Endodermal cell (in vitro differentiated cells): ENCODE data around the gene C12orf76. TPM values are rescaled to one million over a fixed set of nuclear protein-coding genes. Genes with fewer than 3 reads are reported as not detected.
A peak's percentile ranks its signal among the peaks of the same experiment; 100 is the strongest.

Experiments
- DNase-seq: peaks from one replicate; pipeline ENCODE4 v3.0.0-alpha.2; 2017
- H3K27ac ChIP-seq: 2 replicates; pipeline ENCODE4 v1.5.1; 2013; ENCODE audit warnings: mild to moderate bottlenecking, low read depth, low read length, moderate library complexity
- H3K27me3 ChIP-seq: 2 replicates; pipeline ENCODE4 v1.6.1; 2013; ENCODE audit warnings: mild to moderate bottlenecking, low read length, moderate library complexity; ENCODE audit not compliant: insufficient read depth, control insufficient read depth, poor library complexity, severe bottlenecking
- H3K36me3 ChIP-seq: 2 replicates; pipeline ENCODE4 v1.7.0; 2013; ENCODE audit warnings: mild to moderate bottlenecking, low read length, moderate library complexity; ENCODE audit not compliant: control insufficient read depth, insufficient read depth
- H3K4me1 ChIP-seq: one replicate; pipeline ENCODE4 v1.7.0; 2013; ENCODE audit warnings: low read length; ENCODE audit not compliant: control insufficient read depth, insufficient read depth
- H3K4me3 ChIP-seq: 2 replicates; pipeline ENCODE4 v1.5.1; 2013; ENCODE audit warnings: mild to moderate bottlenecking, low read length, moderate library complexity
- H3K9ac ChIP-seq: 2 replicates; pipeline ENCODE4 v1.6.1; 2013; ENCODE audit warnings: mild to moderate bottlenecking, low read length, moderate library complexity; ENCODE audit not compliant: poor library complexity, severe bottlenecking; ENCODE audit errors: extremely low read depth
- H3K9me3 ChIP-seq: 2 replicates; pipeline ENCODE4 v1.6.1; 2013; ENCODE audit warnings: mild to moderate bottlenecking, low read length, moderate library complexity; ENCODE audit not compliant: control insufficient read depth
- H3K27ac Mint-ChIP-seq: 2 replicates; pipeline ENCODE4 v1.8.0; 2020; ENCODE audit warnings: mixed read lengths
- H3K27me3 Mint-ChIP-seq: 2 replicates; pipeline ENCODE4 v1.8.0; 2021; ENCODE audit warnings: mild to moderate bottlenecking, mixed read lengths; ENCODE audit not compliant: insufficient read depth
- H3K36me3 Mint-ChIP-seq: 2 replicates; pipeline ENCODE4 v1.8.0; 2020; ENCODE audit warnings: low read depth, mixed read lengths
- H3K4me1 Mint-ChIP-seq: 2 replicates; pipeline ENCODE4 v1.8.0; 2020; ENCODE audit warnings: mixed read lengths
- H3K4me3 Mint-ChIP-seq: 2 replicates; pipeline ENCODE4 v1.8.0; 2020; ENCODE audit warnings: mild to moderate bottlenecking, moderate library complexity, mixed read lengths
- H3K9me3 Mint-ChIP-seq: 2 replicates; pipeline ENCODE4 v1.8.0; 2020; ENCODE audit warnings: mild to moderate bottlenecking, mixed read lengths
- CTCF ChIP-seq: fragments of 200-600 bp; sonication (generic); conservative IDR thresholded peaks from 2 replicates; pipeline ENCODE4 v1.5.0; 2021; ENCODE audit warnings: antibody characterized with exemption, mild to moderate bottlenecking
- WGBS, 2 experiments: methylation state at CpG; one replicate each; pipeline versions ENCODE4 v1.1.5 to v1.1.7; 2013; ENCODE audit warnings: missing lambda C conversion rate in 2 of 2, mixed read lengths in 1 of 2; ENCODE audit not compliant: insufficient coverage in 1 of 2, insufficient read length in 1 of 2; 5-methylcytosine and 5-hydroxymethylcytosine counted together
- total RNA-seq, 2 donors: library from RNA; stranded (reverse); fragmentation: NEBNext Ultra II Directional in 1 of 2; extraction: Animal tissue kit (Norgen Biotek cat#: 25700) in 1 of 2; gene quantifications; 2 replicates in 1 of 2; 3 replicates in 1 of 2; pipeline ENCODE4 v1.2.1, GENCODE V29; 2021

C12orf76 gene
- total RNA-seq, 2 donors from 2014 or later, result 19.6 to 23.5 TPM

DNA sequence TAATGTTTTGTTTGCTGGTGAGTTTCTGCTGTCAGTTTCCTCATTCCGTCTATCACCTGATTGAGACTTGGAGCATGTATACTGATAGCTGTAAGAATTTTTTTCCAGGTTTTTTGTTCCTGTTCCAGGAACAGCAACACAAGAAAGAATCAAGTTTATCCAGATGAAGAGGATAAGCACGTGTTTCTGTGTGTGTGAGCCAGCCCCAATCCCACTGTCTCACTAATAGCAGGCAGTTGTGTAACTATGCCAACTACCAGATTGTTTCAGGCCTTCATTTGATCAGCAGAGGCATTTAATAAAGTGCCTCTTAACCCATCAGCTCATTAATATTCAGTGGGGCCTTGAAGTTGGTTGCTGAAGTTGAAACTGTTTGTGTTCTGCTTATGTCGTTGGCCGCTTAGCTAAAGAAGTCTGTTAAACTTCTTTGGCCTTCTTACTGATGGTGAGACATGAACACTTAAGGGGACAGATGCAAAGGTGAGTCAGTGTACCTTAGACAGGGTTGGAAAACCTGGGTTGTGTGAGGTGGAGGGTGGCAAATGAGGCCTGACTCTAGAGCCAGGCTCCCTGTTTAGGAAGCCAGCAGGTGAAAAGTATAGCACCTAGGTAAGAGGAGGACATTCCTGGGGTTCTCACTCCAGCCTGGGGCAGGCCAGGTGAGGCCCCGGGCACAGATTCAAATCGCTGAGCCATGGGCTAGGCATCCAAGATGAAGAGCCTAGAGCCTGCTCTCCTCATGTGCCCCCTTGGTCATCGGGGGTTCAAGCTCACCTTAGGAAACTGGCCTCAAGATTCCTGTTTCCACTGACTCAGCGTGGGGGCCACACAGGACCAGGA lies 45.4 kb downstream of the C12orf76 start:
- no peaks in the 10 kb centered on the region for H3K4me1 ChIP-seq
- H3K4me3 ChIP-seq, result no peak overlapping the region
- Mint-ChIP-seq H3K9me3 (peaks cover 2% of the 10 kb centered on the region), H3K27ac (peak overlapping the region; percentile 42), H3K4me3 (no peak overlapping the region), H3K27me3 (no peaks in the 10 kb centered on the region), H3K4me1 (peaks cover 13% of the 10 kb centered on the region), H3K36me3 (peaks cover 14% of the 10 kb centered on the region)
- no peak overlapping the region for H3K9ac ChIP-seq
- H3K9me3 ChIP-seq, result no peaks in the 10 kb centered on the region
- WGBS, 2 experiments, result 87 to 93% methylated on average over 5 to 8 of the region's 8 CpGs
- no peak for TF ChIP-seq CTCF
- no peak for DNase-seq
- peaks cover 23% of the 10 kb centered on the region for H3K36me3 ChIP-seq
- no peak overlapping the region for H3K27ac ChIP-seq
- H3K27me3 ChIP-seq, result no peaks in the 10 kb centered on the region

DNA sequence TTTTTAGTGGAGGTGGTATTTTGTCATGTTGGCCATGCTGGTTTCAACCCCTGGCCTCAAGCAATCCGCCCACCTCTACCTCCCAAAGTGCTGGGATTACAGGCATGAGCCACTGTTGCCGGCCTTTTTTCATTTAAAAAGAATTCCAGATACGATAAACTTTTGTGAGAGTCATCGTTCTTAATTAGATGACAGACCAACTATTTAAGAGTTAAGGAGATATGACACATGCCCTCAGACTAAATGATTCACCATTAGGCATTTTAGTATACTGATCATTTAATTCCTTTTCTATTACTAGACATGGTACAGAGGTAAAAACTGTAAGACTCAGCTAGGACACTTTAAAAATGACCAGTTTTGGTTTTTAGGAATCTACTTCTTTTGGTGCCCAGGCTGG lies 46.7 kb downstream of the C12orf76 start:
- Histone ChIP-seq H3K9ac (no peak overlapping the region), H3K27me3 (no peaks in the 10 kb centered on the region), H3K27ac (no peak overlapping the region), H3K36me3 (peaks cover 23% of the 10 kb centered on the region), H3K4me3 (no peak overlapping the region), H3K4me1 (no peaks in the 10 kb centered on the region), H3K9me3 (no peaks in the 10 kb centered on the region)
- H3K27ac Mint-ChIP-seq, result no peak overlapping the region
- peaks cover 13% of the 10 kb centered on the region for H3K36me3 Mint-ChIP-seq
- no peaks in the 10 kb centered on the region for H3K27me3 Mint-ChIP-seq
- no peak for DNase-seq
- no peak overlapping the region for H3K4me3 Mint-ChIP-seq
- WGBS, 2 experiments, result 93% methylated on average over 2 to 4 of the region's 4 CpGs
- peaks cover 2% of the 10 kb centered on the region for H3K9me3 Mint-ChIP-seq
- no peak for TF ChIP-seq CTCF
- peaks cover 13% of the 10 kb centered on the region for H3K4me1 Mint-ChIP-seq

DNA sequence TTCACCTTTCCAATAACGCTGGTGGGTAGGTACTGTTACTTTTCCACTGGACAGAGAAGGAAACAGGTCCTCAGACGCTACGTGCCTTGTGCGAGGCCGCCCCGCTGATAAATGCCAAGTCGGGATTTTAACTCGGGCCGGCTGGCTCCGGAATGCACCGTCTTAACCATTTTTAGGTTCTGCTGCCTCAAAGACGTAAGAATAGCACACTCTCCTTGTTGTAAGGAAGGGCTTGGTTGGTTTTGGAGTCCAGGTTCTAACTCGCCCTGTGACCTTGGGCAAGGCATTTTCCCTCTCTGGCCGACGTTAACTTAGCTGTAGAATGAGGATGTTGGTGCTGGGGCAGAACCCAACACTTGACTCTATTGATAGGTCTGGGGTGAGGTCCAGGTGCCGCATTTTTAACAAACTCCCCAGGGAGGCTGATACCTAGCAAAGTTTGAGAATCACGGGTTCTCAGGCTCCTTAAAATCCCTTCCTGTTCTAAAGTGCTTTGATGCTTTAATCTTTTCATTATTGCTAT lies 48.3 kb downstream of the C12orf76 start:
- Mint-ChIP-seq H3K27me3 (no peaks in the 10 kb centered on the region), H3K27ac (peak overlapping the region; percentile 83), H3K4me1 (peaks cover 20% of the 10 kb centered on the region), H3K36me3 (peaks cover 3% of the 10 kb centered on the region), H3K4me3 (peak overlapping the region; percentile 79), H3K9me3 (no peaks in the 10 kb centered on the region)
- H3K27me3 ChIP-seq, result no peaks in the 10 kb centered on the region
- WGBS, 2 experiments, result 3 to 18% methylated on average over 7 to 17 of the region's 17 CpGs
- H3K36me3 ChIP-seq, result peaks cover 10% of the 10 kb centered on the region
- no peak for TF ChIP-seq CTCF
- peak overlapping the region; percentile 97 for H3K9ac ChIP-seq
- no peak overlapping the region for H3K27ac ChIP-seq
- peak; percentile 76 for DNase-seq
- no peaks in the 10 kb centered on the region for H3K4me1 ChIP-seq
- H3K9me3 ChIP-seq, result no peaks in the 10 kb centered on the region
- peak overlapping the region; percentile 97 for H3K4me3 ChIP-seq
